ENCODE results near the gene ARRDC5. TPM values are rescaled to one million over a fixed set of nuclear protein-coding genes. Genes with fewer than 3 reads are reported as not detected.
"Not testable (repeated sequence)": the region's sequence is repeated elsewhere in the genome, so short reads cannot be mapped to it uniquely, and the experiment has no call there.

ARRDC5 gene
- total and polyA plus RNA-seq, 2 of the 13 experiments (the other 11 are each of a cell fraction or from before 2014, with no cell fraction given), result not detected

GRCh38 chr19:4889034-4889815 is 13.5 kb downstream of the ARRDC5 start (continued):
- TF ChIP-seq ZFP91 (CRISPR knock-in tag; IDR thresholded peaks at IDR 0.05; ENCODE audit: borderline replicate concordance), result no peak
- TF ChIP-seq GRHL1 (CRISPR knock-in tag; conservative IDR thresholded peaks at IDR 0.05), result no peak
- TF ChIP-seq ZNF335 (CRISPR knock-in tag; IDR thresholded peaks at IDR 0.05), result no peak
- TF ChIP-seq CEBPZ (IDR thresholded peaks at IDR 0.05; ENCODE audit: low read length), result no peak
- no peak for TF ChIP-seq ZNF33A (CRISPR knock-in tag; IDR thresholded peaks at IDR 0.05; ENCODE audit: borderline replicate concordance)

- CTCF ChIA-PET (ENCODE audit: low intra/inter-chr PET ratio, low total read pairs); H4K20me1 ChIP-seq (ENCODE audit: insufficient read depth, low read length); DNase-seq (ENCODE audit: low spot score); H3K36me3 ChIP-seq (replicated peaks in 1 of 2; ENCODE audit: control insufficient read depth in 1 of 2, insufficient read depth in 2 of 2, low read length in 2 of 2); H3K9ac ChIP-seq (ENCODE audit: insufficient read depth, low read depth, low read length); H2AFZ ChIP-seq (ENCODE audit: low read length); H3K4me3 ChIP-seq (replicated peaks in 1 of 3; ENCODE audit: insufficient read depth in 1 of 3, low read depth in 2 of 3, low read length in 3 of 3); intact Hi-C loops (cut with micrococcal nuclease; ENCODE audit: unreplicated experiment); H3K79me2 ChIP-seq (ENCODE audit: insufficient read depth, low read length); H3K27ac ChIP-seq (ENCODE audit: extremely low read length, insufficient read depth, low read length); in situ Hi-C loops (cut with HindIII; ENCODE audit: extremely low pct_ligation_motif_present, low pct_unique_long_range_greater_than_20kb); H3K9me3 ChIP-seq (ENCODE audit: low read length); H3K4me2 ChIP-seq (ENCODE audit: low read depth, low read length); ATAC-seq; FAIRE-seq; BruUV-seq (replicated peaks): not testable (repeated sequence)
- peaks cover 5 to 20% of the 10 kb centered on the region in 2 experiments for H3K27me3 ChIP-seq (ENCODE audit: control insufficient read depth in 1 of 2, insufficient read depth in 2 of 2, low read length in 2 of 2)
- WGBS (ENCODE audit: low lambda C conversion rate), result no CpG with 5 or more reads among the region's 6 CpGs
- peaks cover 19% of the 10 kb centered on the region for H3K4me1 ChIP-seq (ENCODE audit: insufficient read depth, low read length)
- POLR2A ChIA-PET, result interaction anchor here (0.6 kb wide), 1 partner anchor 46 kb away, joined by 3 read pairs; no protein-coding TSS in a partner anchor
Observed at GRCh38 chr19:4887803-4888202, 14.9 kb downstream of the ARRDC5 start.

GRCh38 chr19:4884993-4885392 is 17.7 kb downstream of the ARRDC5 start:
- in situ Hi-C loops (cut with HindIII; ENCODE audit: extremely low pct_ligation_motif_present, low pct_unique_long_range_greater_than_20kb); H3K27me3 ChIP-seq (ENCODE audit: control insufficient read depth in 1 of 2, insufficient read depth in 2 of 2, low read length in 2 of 2); H3K9me3 ChIP-seq (ENCODE audit: low read length); H3K27ac ChIP-seq (ENCODE audit: extremely low read length, insufficient read depth, low read length); ATAC-seq; H2AFZ ChIP-seq (ENCODE audit: low read length); BruUV-seq (replicated peaks); H3K9ac ChIP-seq (ENCODE audit: insufficient read depth, low read depth, low read length); H3K4me3 ChIP-seq (replicated peaks in 1 of 3; ENCODE audit: insufficient read depth in 1 of 3, low read depth in 2 of 3, low read length in 3 of 3); H3K4me1 ChIP-seq (ENCODE audit: insufficient read depth, low read length); CTCF ChIA-PET (ENCODE audit: low intra/inter-chr PET ratio, low total read pairs); POLR2A ChIA-PET; H3K4me2 ChIP-seq (ENCODE audit: low read depth, low read length); FAIRE-seq; intact Hi-C loops (cut with micrococcal nuclease; ENCODE audit: unreplicated experiment); H3K79me2 ChIP-seq (ENCODE audit: insufficient read depth, low read length); H4K20me1 ChIP-seq (ENCODE audit: insufficient read depth, low read length); H3K36me3 ChIP-seq (replicated peaks in 1 of 2; ENCODE audit: control insufficient read depth in 1 of 2, insufficient read depth in 2 of 2, low read length in 2 of 2); DNase-seq (ENCODE audit: low spot score): not testable (repeated sequence)
- 60% methylated on average over 6 of the region's 6 CpGs for WGBS (ENCODE audit: low lambda C conversion rate)
